Measurements from ENCODE around the gene ENPP6.

ENPP6 gene

DNA sequence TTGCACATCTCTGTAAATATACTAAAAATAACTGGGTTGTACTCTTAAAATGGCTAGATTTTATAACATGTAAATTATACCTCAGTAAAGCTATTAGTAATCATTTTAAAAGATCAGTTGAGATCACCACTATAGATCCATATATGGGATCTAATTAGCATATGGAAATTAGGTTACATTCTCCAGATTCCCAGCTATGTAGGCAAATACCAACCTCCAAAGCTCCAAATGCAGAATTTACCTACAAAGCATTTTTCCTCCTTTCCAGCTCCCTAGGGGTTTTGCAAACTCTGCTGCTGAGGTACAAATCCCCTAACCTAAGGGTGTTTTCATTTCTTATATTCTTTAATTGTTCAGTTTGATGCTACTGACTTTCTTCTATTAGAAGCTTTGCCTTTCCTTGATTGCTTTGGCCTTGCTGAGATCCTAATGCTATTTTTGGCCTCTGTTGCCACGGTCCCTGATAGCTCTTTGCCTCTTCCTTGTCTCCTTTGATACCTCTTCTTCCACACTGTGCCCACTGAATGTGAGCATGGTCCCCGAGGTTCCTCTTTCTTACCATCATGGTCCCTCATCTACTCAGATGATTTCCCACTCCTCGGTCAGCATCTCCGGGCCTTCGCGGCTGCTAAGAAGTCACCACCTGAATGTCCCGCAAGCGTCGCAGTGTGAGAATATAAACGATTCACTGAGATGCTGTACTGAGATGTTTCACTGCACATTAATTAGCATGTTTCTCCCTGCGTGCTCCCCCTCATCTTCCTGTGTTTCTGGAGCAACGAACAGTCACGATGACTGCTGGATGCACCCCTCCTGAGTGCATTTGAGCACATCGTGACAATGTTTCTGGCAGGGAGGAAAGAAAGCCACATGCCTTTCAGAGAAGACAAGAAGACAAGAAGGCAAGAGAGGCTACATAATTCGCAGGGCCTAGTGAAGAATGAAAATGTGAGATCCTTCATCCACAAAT lies 23.8 kb downstream of the ENPP6 start:
- no peak overlapping the region for H3K27ac ChIP-seq
- H3K4me3 ChIP-seq: no peak overlapping the region

GRCh38 chr4:184192933-184193332 lies 24.7 kb downstream of the ENPP6 start:
- Histone ChIP-seq H3K4me3 (no peak overlapping the region), H3K27ac (no peak overlapping the region)

- H3K27ac ChIP-seq: no peak overlapping the region
Measured at GRCh38 chr4:184191267-184191666, 26.4 kb downstream of the ENPP6 start.

DNA sequence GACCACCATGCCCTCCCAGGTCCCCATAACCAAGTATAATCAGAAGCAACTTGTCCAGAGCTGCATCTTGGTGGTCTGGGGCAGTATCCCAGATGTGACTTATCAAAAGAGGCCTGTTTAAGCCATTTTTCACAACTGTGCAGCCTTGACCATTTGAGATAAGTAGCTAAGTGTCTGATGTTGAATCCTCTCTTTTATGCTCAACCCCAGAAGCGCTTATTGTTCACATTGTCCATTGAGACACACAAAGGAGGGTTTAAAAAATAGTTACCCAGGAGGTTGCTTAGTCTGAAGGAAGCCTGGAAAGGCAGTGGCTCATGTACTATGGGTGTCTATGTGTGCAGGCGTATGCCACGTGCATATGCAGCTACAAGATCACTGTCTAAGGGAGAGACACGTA lies 27.0 kb downstream of the ENPP6 start:
- no peak overlapping the region for H3K27ac ChIP-seq
- no peak overlapping the region for H3K4me3 ChIP-seq

More at GRCh38 chr4:184191267-184191666, 26.4 kb downstream of the ENPP6 start:
- H3K4me3 ChIP-seq: no peak overlapping the region

GRCh38 chr4:184189966-184190365 lies 27.7 kb downstream of the ENPP6 start:
- Histone ChIP-seq H3K27ac (no peak overlapping the region), H3K4me3 (no peak overlapping the region)

GRCh38 chr4:184188443-184189400 lies 29.0 kb downstream of the ENPP6 start:
- H3K4me3 ChIP-seq: no peak overlapping the region
- H3K27ac ChIP-seq: no peak overlapping the region

GRCh38 chr4:184177271-184177670 lies 40.4 kb downstream of the ENPP6 start:
- no peak overlapping the region for H3K27ac ChIP-seq
- H3K4me3 ChIP-seq: no peak overlapping the region

GRCh38 chr4:184174571-184175488 lies 42.8 kb downstream of the ENPP6 start:
- Histone ChIP-seq H3K4me3 (no peak overlapping the region), H3K27ac (no peak overlapping the region)

DNA sequence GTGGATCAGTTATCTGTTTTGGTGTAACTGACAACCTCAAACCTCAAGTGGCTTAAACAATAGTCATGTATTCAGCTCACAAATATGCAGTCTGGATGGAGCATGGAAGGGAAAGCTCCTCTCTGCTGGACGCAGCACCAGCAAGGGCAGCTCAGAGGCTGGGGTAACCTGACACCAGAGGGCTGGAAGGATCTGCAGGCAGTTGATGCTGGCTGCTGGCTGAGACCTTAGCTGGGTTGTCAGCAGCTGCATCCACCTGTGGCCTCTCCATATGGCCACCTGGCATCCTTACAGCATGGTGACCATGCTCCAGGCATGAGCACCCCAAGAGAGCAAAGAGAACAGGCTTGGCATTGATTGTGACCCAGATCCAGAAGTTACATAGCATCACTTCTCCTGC lies 46.7 kb downstream of the ENPP6 start:
- no peak overlapping the region for H3K27ac ChIP-seq
- H3K4me3 ChIP-seq: no peak overlapping the region

DNA sequence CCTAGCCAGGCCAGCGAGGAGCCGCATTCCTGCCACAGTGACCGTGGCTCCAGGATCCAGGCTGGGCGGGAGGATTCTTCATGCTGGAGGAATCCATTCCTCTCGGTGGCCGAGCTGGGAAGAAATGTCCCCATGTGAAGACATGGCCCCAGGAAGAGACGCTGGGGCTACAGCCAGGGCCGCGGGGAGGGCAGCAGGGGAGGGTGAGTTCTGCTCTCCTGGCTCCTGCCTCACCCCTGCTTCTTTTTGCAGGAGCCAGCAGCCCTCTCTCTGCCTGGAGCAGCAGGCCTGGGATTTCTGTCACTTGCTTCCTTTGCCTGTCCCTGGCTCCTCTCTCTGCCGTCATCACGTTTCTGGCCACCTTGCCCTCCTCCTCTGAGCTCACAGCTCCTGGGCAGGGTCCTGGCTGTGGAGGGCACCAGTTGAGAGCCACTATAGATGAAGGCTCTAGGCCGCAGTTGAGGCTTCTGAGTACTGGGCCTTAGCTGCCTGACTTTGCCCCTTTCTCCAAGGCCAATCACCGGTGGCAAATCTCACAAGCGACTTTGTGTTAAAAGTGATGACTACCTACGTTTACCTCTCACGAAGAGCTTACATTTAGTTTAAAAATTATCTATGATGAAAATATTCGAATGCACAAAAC lies 48.3 kb downstream of the ENPP6 start:
- H3K27ac ChIP-seq: no peak overlapping the region
- H3K4me3 ChIP-seq: no peak overlapping the region

- Histone ChIP-seq H3K4me3 (no peak overlapping the region), H3K27ac (no peak overlapping the region)
Measured at GRCh38 chr4:184168406-184169019, 49.2 kb downstream of the ENPP6 start.

DNA sequence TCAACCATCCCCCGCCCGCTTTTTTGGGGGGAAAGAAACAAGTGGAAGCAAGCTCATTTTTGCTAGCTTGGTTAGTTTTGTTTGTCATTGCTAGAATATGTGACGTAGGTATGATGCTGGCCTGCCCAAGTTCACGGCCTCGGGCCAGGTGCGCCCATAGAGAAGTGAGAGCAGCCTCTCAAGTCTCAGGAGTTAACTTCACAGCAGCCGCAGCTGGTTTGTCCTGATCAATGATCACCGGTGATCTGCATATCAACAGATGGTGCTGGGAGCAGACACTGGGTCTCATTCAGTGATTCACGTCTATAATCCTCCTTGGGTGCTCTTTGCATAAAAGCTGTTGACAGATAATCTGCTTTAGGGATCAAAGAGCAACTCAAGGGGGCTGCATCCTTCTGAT lies 50.1 kb downstream of the ENPP6 start:
- Histone ChIP-seq H3K4me3 (no peak overlapping the region), H3K27ac (no peak overlapping the region)

GRCh38 chr4:184166736-184167135 lies 50.9 kb downstream of the ENPP6 start:
- Histone ChIP-seq H3K4me3 (no peak overlapping the region), H3K27ac (no peak overlapping the region)

DNA sequence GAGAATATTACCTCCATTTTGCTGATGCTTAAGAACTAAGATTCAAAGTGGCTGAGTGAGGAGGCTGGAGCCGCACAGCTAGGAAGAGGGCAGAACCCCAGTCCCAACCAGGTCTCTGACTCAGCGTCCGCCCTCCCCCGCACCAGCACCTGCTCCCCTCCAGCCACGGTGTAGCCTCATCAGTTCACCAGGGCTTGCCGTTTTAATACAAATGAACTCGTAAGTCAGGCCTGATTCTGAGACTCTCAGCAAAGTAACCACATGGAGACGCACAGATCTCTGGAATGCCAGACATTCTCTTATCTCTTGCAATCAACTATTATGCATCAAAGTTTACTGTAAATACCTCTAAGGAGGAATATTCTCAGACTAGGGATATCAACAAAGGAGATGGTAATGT lies 52.4 kb downstream of the ENPP6 start:
- H3K4me3 ChIP-seq: no peak overlapping the region
- no peak overlapping the region for H3K27ac ChIP-seq

GRCh38 chr4:184163813-184164212 lies 53.9 kb downstream of the ENPP6 start:
- H3K27ac ChIP-seq: no peak overlapping the region

GRCh38 chr4:184162596-184162995 lies 55.1 kb downstream of the ENPP6 start:
- Histone ChIP-seq H3K4me3 (no peak overlapping the region), H3K27ac (no peak overlapping the region)

More at GRCh38 chr4:184163813-184164212, 53.9 kb downstream of the ENPP6 start:
- no peak overlapping the region for H3K4me3 ChIP-seq

DNA sequence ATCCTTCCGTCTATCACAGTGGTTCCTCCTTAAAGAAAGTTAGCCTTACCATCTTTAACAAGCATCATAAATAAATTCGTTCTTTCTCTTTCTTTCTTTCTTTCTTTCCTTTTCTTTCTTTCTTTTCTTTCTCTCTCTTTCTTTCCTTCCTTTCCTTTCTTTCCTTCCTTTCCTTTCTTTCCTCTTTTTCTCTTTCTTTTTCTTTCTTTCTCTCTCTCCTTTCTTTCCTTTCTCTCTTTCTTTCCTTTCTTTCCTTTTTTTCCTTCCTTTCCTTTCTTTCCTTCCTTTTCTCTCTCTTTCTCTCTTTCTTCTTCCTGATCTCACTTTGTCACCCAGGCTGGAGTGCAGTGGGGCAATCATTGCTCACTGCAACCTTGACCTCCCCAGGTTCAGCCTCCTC lies 60.4 kb downstream of the ENPP6 start:
- H3K27ac ChIP-seq: no peak overlapping the region
- H3K4me3 ChIP-seq: no peak overlapping the region

DNA sequence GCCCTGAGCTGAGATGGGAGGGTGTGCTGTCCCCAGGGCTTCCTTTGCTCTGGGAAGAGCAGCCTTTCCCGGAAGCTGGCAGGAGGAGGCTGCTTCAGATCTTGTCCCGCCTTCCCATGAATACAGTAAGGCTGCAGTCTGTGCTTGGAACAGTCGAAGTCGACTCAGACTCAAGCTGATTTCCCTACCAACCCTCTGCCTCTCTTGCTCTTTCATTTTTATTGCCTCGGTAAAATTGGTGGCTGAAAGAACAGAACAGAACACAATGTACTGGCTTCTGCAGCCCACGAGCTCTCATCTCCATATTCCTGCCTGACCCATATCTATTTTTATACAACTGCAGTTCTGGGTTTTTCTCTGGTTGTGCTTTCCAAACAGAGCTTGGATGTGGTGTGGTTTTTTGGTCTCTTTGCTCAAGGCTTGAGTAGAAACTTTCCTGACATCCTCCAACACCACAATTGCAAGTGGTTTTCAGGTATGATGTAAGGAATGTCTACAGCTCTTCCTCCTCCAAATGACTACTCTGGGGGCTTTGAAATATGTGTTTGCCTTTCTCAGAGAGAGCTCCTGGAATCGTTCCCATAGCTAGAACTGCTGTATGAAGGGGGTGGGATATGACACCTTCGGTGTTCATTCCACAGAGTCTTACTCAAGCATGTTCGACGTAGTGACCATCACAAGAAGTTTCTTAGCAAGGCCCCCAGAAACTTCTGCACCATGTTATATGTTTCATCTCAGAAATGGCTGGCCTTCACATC lies 61.3 kb downstream of the ENPP6 start:
- Histone ChIP-seq H3K27ac (peak overlapping the region in 1 of 21 experiments; percentile 3), H3K4me3 (no peak overlapping the region)
